Progenitor cell of endocrine pancreas (in vitro differentiated cells): ENCODE results near the gene LRRC8B. TPM values are rescaled to one million over a fixed set of nuclear protein-coding genes. Genes with fewer than 3 reads are reported as not detected.
A peak's percentile ranks its signal among the peaks of the same experiment; 100 is the strongest.
"Not testable (repeated sequence)": the region's sequence is repeated elsewhere in the genome, so short reads cannot be mapped to it uniquely, and the experiment has no call there.

Source experiments
- DNase-seq: peaks from one replicate; pipeline ENCODE4 v3.0.0; 2021; ENCODE audit warnings: low spot score; ENCODE audit not compliant: unreplicated experiment
- H3K27ac Mint-ChIP-seq: 2 replicates; pipeline ENCODE4 v1.8.0; 2021; ENCODE audit warnings: mild to moderate bottlenecking, moderate library complexity, mixed read lengths
- H3K27me3 Mint-ChIP-seq: 2 replicates; pipeline ENCODE4 v1.8.0; 2021; ENCODE audit warnings: mixed read lengths
- H3K36me3 Mint-ChIP-seq: 2 replicates; pipeline ENCODE4 v1.8.0; 2022; ENCODE audit warnings: mixed read lengths; ENCODE audit not compliant: insufficient read depth
- H3K4me1 Mint-ChIP-seq: 2 replicates; pipeline ENCODE4 v1.8.0; 2021; ENCODE audit warnings: low read depth, mixed read lengths
- H3K4me3 Mint-ChIP-seq: 2 replicates; pipeline ENCODE4 v1.8.0; 2021; ENCODE audit warnings: low read depth, mild to moderate bottlenecking, moderate library complexity, mixed read lengths
- H3K9me3 Mint-ChIP-seq: 2 replicates; pipeline ENCODE4 v1.8.0; 2021; ENCODE audit warnings: low read depth, mixed read lengths
- CTCF ChIP-seq: fragments of 200-600 bp; sonication (generic); IDR thresholded peaks from one replicate; pipeline ENCODE4 v1.5.0; 2021; ENCODE audit warnings: antibody characterized with exemption, mild to moderate bottlenecking; ENCODE audit not compliant: unreplicated experiment
- total RNA-seq: library from RNA; stranded (reverse); gene quantifications from 2 replicates; pipeline ENCODE4 v1.2.1, GENCODE V29; 2021

Gene LRRC8B
- total RNA-seq, 1 donor from 2014 or later, result 22.2 TPM

GRCh38 chr1:89584781-89585180, 60.2 kb downstream of the LRRC8B start:
- H3K27ac Mint-ChIP-seq, result no peak overlapping the region

DNA sequence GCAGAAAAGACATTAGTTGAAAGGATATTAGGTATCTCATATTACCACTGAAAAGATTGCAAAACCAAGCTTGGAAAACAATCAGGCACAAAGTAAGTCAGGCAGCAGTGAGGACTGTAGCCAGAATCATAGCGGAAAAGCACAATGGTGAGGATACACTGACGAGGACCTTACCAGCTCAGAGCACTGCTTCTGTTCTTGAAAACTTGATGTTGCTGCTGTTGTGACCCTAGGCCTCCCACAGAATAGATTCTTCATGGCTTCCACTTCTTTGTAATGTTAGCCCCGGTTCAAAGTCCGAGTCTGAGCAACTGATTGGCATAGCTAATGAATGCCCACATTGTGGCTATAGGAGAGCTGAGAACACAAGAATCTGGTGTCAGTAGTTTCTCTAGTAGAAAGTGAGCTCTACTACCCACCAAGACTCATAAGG, 63.1 kb downstream of the LRRC8B start:
- Mint-ChIP-seq H3K36me3 (peaks cover 11% of the 10 kb centered on the region), H3K4me3 (no peak overlapping the region), H3K4me1 (peaks cover 5% of the 10 kb centered on the region), H3K27ac (peak overlapping the region; percentile 41), H3K27me3 (no peaks in the 10 kb centered on the region), H3K9me3 (no peaks in the 10 kb centered on the region)
- TF ChIP-seq CTCF, result no peak
- no peak for DNase-seq

More at GRCh38 chr1:89584781-89585180, 60.2 kb downstream of the LRRC8B start:
- peaks cover 7% of the 10 kb centered on the region for H3K4me1 Mint-ChIP-seq
- H3K27me3 Mint-ChIP-seq, result no peaks in the 10 kb centered on the region
- H3K9me3 Mint-ChIP-seq, result no peaks in the 10 kb centered on the region
- H3K36me3 Mint-ChIP-seq, result peaks cover 17% of the 10 kb centered on the region
- DNase-seq, result no peak
- no peak overlapping the region for H3K4me3 Mint-ChIP-seq
- no peak for TF ChIP-seq CTCF

DNA sequence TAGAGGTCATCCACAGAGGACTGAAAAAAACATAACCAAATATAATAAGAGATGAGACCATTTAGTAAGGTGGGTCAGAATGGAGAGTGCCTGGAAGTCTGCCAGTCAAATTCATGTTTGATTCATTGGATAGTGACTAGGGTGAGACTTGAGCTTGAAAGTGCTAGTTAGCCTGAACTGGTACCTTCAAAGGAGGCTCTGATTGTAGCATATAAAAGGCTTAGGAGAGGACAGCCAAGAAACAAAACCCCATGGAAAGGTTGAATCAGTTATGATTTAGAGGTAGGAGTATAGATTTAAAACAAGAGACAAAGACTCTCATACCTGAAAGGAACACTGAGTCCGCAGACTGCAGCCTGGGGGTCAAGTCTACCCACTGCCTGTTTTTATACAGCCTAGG, 63.9 kb downstream of the LRRC8B start:
- no peak for TF ChIP-seq CTCF
- no peak for DNase-seq
- Mint-ChIP-seq H3K27me3 (no peaks in the 10 kb centered on the region), H3K4me3 (no peak overlapping the region), H3K27ac (no peak overlapping the region), H3K4me1 (peaks cover 5% of the 10 kb centered on the region), H3K36me3 (peaks cover 8% of the 10 kb centered on the region), H3K9me3 (no peaks in the 10 kb centered on the region)

DNA sequence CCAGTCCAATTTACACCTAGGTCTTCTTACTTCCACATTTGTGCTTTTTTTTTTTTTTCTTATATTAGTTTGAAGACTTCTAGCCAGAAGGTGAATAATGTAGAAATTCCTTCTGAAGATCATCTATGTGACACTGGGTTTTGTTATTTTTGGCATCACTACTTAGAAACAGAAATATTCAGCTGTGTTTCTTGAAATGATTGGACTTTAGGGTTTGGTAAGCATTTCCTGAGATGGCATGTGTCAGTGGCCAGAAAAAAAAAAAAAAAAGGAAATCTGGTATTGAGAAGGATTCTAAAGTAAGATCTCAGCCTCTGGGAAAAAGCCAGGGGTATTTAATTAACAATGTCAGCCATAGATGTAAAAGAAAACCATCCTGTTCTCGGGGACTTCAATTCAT, 64.9 kb downstream of the LRRC8B start:
- Mint-ChIP-seq H3K27ac (no peak overlapping the region), H3K4me3 (no peak overlapping the region), H3K36me3 (peaks cover 4% of the 10 kb centered on the region), H3K9me3 (no peaks in the 10 kb centered on the region), H3K27me3 (no peaks in the 10 kb centered on the region), H3K4me1 (peaks cover 7% of the 10 kb centered on the region)
- no peak for TF ChIP-seq CTCF
- no peak for DNase-seq

DNA sequence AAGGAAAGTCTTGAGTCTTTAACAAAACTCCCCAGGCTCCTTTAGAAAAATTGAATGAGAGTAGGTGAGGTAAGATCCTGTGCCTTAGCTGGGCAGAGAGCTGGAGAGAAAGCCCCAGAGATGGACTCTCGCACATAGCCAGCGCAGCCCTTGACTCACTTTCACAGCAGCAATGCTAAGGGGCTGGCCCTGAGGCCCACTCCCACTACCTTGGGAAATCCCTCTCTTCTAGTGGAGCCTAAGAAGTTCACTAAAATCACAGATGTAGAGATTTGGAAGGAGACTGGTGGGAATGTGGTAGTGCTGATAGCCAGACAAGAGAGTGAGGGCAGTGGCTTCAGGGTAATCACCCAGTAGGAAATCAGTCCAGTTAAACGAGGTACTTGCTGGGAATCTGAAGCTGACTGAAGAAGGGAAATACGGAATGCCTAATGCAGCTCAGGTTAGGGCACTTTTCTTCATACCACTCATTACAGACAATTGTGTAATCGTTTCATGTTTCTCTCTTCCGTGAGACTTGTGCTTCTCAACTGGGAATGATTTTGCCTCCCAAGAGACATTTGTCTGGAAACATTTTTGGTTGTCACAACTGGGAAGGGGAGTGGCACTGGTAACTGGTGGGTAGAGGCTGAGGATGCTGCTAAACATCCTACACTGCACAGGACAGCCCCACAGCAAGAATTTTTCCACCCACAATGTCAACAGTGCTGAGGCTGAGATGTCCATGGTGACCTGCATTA, 65.9 kb downstream of the LRRC8B start:
- Mint-ChIP-seq H3K4me3 (no peak overlapping the region), H3K27me3 (no peaks in the 10 kb centered on the region), H3K27ac (peak overlapping the region; percentile 38), H3K9me3 (no peaks in the 10 kb centered on the region), H3K36me3 (peaks cover 3% of the 10 kb centered on the region), H3K4me1 (peaks cover 7% of the 10 kb centered on the region)
- DNase-seq, result no peak
- TF ChIP-seq CTCF, result no peak

DNA sequence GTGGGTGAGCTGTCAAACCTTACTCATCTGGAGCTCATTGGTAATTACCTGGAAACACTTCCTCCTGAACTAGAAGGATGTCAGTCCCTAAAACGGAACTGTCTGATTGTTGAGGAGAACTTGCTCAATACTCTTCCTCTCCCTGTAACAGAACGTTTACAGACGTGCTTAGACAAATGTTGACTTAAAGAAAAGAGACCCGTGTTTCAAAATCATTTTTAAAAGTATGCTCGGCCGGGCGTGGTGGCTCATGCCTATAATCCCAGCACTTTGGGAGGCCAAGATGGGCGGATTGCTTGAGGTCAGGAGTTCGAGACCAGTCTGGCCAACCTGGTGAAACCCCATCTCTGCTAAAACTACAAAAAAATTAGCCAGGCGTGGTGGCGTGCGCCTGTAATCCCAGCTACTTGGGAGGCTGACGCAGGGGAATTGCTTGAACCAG, 68.3 kb downstream of the LRRC8B start:
- H3K36me3 Mint-ChIP-seq, H3K4me3 Mint-ChIP-seq, H3K9me3 Mint-ChIP-seq, DNase-seq, H3K4me1 Mint-ChIP-seq, H3K27me3 Mint-ChIP-seq, H3K27ac Mint-ChIP-seq: not testable (repeated sequence)
